ENCODE data around the gene PDE6D.
"Not testable (repeated sequence)": the region's sequence is repeated elsewhere in the genome, so short reads cannot be mapped to it uniquely, and the experiment has no call there.

The PDE6D gene

GRCh38 chr2:231752061-231752460, 29.0 kb downstream of the PDE6D start:
- Histone ChIP-seq H2BK120ac (ENCODE audit: low read depth, low read length) (no peak overlapping the region), H3K4me3 (ENCODE audit: insufficient read depth in 1 of 2, low read depth in 1 of 2, low read length in 2 of 2) (no peak overlapping the region), H3K23ac (ENCODE audit: low read length in 2 of 2) (no peak overlapping the region), H3K79me1 (replicated peaks; ENCODE audit: low read length, poor library complexity, severe bottlenecking) (no peaks in the 10 kb centered on the region), H2BK15ac (ENCODE audit: low read depth, poor library complexity, severe bottlenecking) (no peak overlapping the region), H3K9ac (ENCODE audit: low read length) (no peak overlapping the region), H3K27me3 (ENCODE audit: control insufficient read depth in 1 of 2, insufficient read depth in 1 of 2, low read length in 2 of 2) (no peaks in the 10 kb centered on the region), H2BK5ac (ENCODE audit: low read depth, low read length, poor library complexity, severe bottlenecking) (no peak overlapping the region), H3K4ac (ENCODE audit: low read depth in 1 of 2, low read length in 2 of 2) (no peak overlapping the region), H3K14ac (ENCODE audit: low read length in 2 of 2) (no peak overlapping the region), H3K4me2 (ENCODE audit: low read length, poor library complexity, severe bottlenecking) (no peak overlapping the region), H4K91ac (ENCODE audit: low read length) (no peak overlapping the region), H2AK5ac (ENCODE audit: low read length, severe bottlenecking) (no peak overlapping the region), H4K8ac (ENCODE audit: low read length) (no peak overlapping the region), H3K9me3 (ENCODE audit: control insufficient read depth, low read length) (no peaks in the 10 kb centered on the region), H3K18ac (ENCODE audit: low read depth in 1 of 2, low read length in 2 of 2) (no peak overlapping the region), H3K4me1 (ENCODE audit: control insufficient read depth, insufficient read depth, low read depth, low read length) (no peaks in the 10 kb centered on the region), H2AFZ (ENCODE audit: low read depth, low read length) (no peak overlapping the region), H3K36me3 (ENCODE audit: control insufficient read depth in 1 of 2, insufficient read depth in 2 of 2, low read depth in 1 of 2, low read length in 2 of 2) (peaks cover 0 to 2% of the 10 kb centered on the region in 2 experiments), H2BK12ac (ENCODE audit: low read length in 2 of 2) (no peak overlapping the region), H3K27ac (ENCODE audit: low read length, poor library complexity, severe bottlenecking) (no peak overlapping the region)
- WGBS: 80% methylated on average over 1 of the region's 2 CpGs
- no peak for DNase-seq

DNA sequence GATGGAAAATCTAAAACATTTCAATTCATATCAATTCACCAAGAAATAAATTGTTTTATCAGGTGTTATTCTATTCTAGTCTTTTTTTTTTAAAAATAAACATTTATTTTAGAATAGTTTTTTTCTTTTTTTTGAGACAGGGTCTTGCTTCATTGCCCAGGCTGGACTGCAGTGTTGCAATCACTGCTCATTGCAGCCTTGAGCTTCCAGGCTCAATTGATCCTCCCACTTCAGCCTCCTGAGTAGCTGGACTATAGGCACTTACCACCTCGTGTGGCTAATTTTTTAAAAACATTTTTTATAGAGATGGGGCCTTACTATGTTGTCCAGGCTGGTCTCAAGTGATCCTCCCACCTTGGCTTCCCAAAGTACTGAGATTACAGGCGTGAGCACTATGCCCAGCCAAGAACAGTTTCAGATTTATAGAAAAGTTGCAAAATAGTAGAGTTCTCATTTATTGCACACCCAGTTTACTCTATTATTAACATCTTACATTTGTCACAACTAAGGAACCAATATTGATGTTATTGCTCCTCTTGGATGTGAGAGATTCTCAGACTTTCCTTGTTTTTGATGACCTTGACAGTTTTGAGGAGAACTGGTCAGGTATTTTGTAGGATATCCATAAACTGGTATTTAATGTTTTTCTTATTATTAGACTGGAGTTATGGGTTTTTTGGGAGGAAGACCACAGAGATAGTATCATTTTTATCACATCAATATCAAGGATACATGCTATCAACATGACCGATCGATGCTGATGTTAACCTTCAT, 29.9 kb downstream of the PDE6D start:
- no peak overlapping the region for H2BK5ac ChIP-seq (ENCODE audit: low read depth, low read length, poor library complexity, severe bottlenecking)
- H2AK5ac ChIP-seq (ENCODE audit: low read length, severe bottlenecking): no peak overlapping the region
- H3K36me3 ChIP-seq (ENCODE audit: control insufficient read depth in 1 of 2, insufficient read depth in 2 of 2, low read depth in 1 of 2, low read length in 2 of 2): peaks cover 0 to 2% of the 10 kb centered on the region in 2 experiments
- H3K4me2 ChIP-seq (ENCODE audit: low read length, poor library complexity, severe bottlenecking): no peak overlapping the region
- no peak overlapping the region for H3K18ac ChIP-seq (ENCODE audit: low read depth in 1 of 2, low read length in 2 of 2)
- no peaks in the 10 kb centered on the region for H3K4me1 ChIP-seq (ENCODE audit: control insufficient read depth, insufficient read depth, low read depth, low read length)
- no peak overlapping the region for H3K9ac ChIP-seq (ENCODE audit: low read length)
- no peak overlapping the region for H2BK15ac ChIP-seq (ENCODE audit: low read depth, poor library complexity, severe bottlenecking)
- no peak overlapping the region for H3K23ac ChIP-seq (ENCODE audit: low read length in 2 of 2)
- H2AFZ ChIP-seq (ENCODE audit: low read depth, low read length): no peak overlapping the region
- H3K27me3 ChIP-seq (ENCODE audit: control insufficient read depth in 1 of 2, insufficient read depth in 1 of 2, low read length in 2 of 2): no peaks in the 10 kb centered on the region
- H2BK120ac ChIP-seq (ENCODE audit: low read depth, low read length): no peak overlapping the region
- 76% methylated on average over 2 of the region's 4 CpGs for WGBS
- no peak overlapping the region for H3K4me3 ChIP-seq (ENCODE audit: insufficient read depth in 1 of 2, low read depth in 1 of 2, low read length in 2 of 2)
- H3K9me3 ChIP-seq (ENCODE audit: control insufficient read depth, low read length): no peaks in the 10 kb centered on the region
- H4K91ac ChIP-seq (ENCODE audit: low read length): no peak overlapping the region
- no peak overlapping the region for H3K27ac ChIP-seq (ENCODE audit: low read length, poor library complexity, severe bottlenecking)
- H3K79me1 ChIP-seq (replicated peaks; ENCODE audit: low read length, poor library complexity, severe bottlenecking): no peaks in the 10 kb centered on the region
- DNase-seq: no peak
- no peak overlapping the region for H4K8ac ChIP-seq (ENCODE audit: low read length)
- no peak overlapping the region for H2BK12ac ChIP-seq (ENCODE audit: low read length in 2 of 2)
- no peak overlapping the region for H3K14ac ChIP-seq (ENCODE audit: low read length in 2 of 2)
- no peak overlapping the region for H3K4ac ChIP-seq (ENCODE audit: low read depth in 1 of 2, low read length in 2 of 2)

DNA sequence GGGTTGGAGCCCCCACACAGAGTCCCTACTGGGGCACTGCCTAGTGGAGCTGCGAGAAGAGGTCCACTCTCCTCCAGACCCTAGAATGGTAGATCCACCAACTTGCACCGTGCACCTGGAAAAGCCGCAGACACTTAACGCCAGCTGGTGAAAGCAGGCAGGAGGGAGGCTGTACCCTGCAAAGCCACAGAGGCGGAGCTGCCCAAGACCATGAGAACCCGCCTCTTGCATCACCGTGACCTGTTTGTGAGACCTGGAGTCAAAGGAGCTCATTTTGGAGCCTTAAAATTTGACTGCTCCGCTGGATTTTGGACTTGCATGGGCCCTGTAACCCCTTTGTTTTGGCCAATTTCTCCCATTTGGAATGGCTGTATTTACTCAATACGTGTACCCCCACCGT, 32.1 kb downstream of the PDE6D start:
- H3K79me1 ChIP-seq (replicated peaks; ENCODE audit: low read length, poor library complexity, severe bottlenecking); H4K8ac ChIP-seq (ENCODE audit: low read length); H2AFZ ChIP-seq (ENCODE audit: low read depth, low read length); H3K4me1 ChIP-seq (ENCODE audit: control insufficient read depth, insufficient read depth, low read depth, low read length); H3K18ac ChIP-seq (ENCODE audit: low read depth in 1 of 2, low read length in 2 of 2); H3K23ac ChIP-seq (ENCODE audit: low read length in 2 of 2); H3K4me2 ChIP-seq (ENCODE audit: low read length, poor library complexity, severe bottlenecking); H2BK15ac ChIP-seq (ENCODE audit: low read depth, poor library complexity, severe bottlenecking); H3K27me3 ChIP-seq (ENCODE audit: control insufficient read depth in 1 of 2, insufficient read depth in 1 of 2, low read length in 2 of 2); H3K27ac ChIP-seq (ENCODE audit: low read length, poor library complexity, severe bottlenecking); H2BK5ac ChIP-seq (ENCODE audit: low read depth, low read length, poor library complexity, severe bottlenecking); H2AK5ac ChIP-seq (ENCODE audit: low read length, severe bottlenecking); H3K14ac ChIP-seq (ENCODE audit: low read length in 2 of 2); H3K9ac ChIP-seq (ENCODE audit: low read length); H3K4ac ChIP-seq (ENCODE audit: low read depth in 1 of 2, low read length in 2 of 2); H4K91ac ChIP-seq (ENCODE audit: low read length); H3K36me3 ChIP-seq (ENCODE audit: control insufficient read depth in 1 of 2, insufficient read depth in 2 of 2, low read depth in 1 of 2, low read length in 2 of 2); DNase-seq; H3K9me3 ChIP-seq (ENCODE audit: control insufficient read depth, low read length); H3K4me3 ChIP-seq (ENCODE audit: insufficient read depth in 1 of 2, low read depth in 1 of 2, low read length in 2 of 2); H2BK120ac ChIP-seq (ENCODE audit: low read depth, low read length); H2BK12ac ChIP-seq (ENCODE audit: low read length in 2 of 2): not testable (repeated sequence)
- WGBS: 90% methylated on average over 10 of the region's 10 CpGs

- not testable (repeated sequence) for H2AK5ac ChIP-seq (ENCODE audit: low read length, severe bottlenecking); H3K79me1 ChIP-seq (replicated peaks; ENCODE audit: low read length, poor library complexity, severe bottlenecking); H2BK120ac ChIP-seq (ENCODE audit: low read depth, low read length); H3K27ac ChIP-seq (ENCODE audit: low read length, poor library complexity, severe bottlenecking); H4K91ac ChIP-seq (ENCODE audit: low read length); H3K4me3 ChIP-seq (ENCODE audit: insufficient read depth in 1 of 2, low read depth in 1 of 2, low read length in 2 of 2); H3K9me3 ChIP-seq (ENCODE audit: control insufficient read depth, low read length); H3K14ac ChIP-seq (ENCODE audit: low read length in 2 of 2); H3K4me2 ChIP-seq (ENCODE audit: low read length, poor library complexity, severe bottlenecking); H3K9ac ChIP-seq (ENCODE audit: low read length); H4K8ac ChIP-seq (ENCODE audit: low read length); H3K18ac ChIP-seq (ENCODE audit: low read depth in 1 of 2, low read length in 2 of 2); H3K36me3 ChIP-seq (ENCODE audit: control insufficient read depth in 1 of 2, insufficient read depth in 2 of 2, low read depth in 1 of 2, low read length in 2 of 2); H3K23ac ChIP-seq (ENCODE audit: low read length in 2 of 2); H2AFZ ChIP-seq (ENCODE audit: low read depth, low read length); DNase-seq; H2BK5ac ChIP-seq (ENCODE audit: low read depth, low read length, poor library complexity, severe bottlenecking); H3K4me1 ChIP-seq (ENCODE audit: control insufficient read depth, insufficient read depth, low read depth, low read length); H3K27me3 ChIP-seq (ENCODE audit: control insufficient read depth in 1 of 2, insufficient read depth in 1 of 2, low read length in 2 of 2); H2BK12ac ChIP-seq (ENCODE audit: low read length in 2 of 2); H2BK15ac ChIP-seq (ENCODE audit: low read depth, poor library complexity, severe bottlenecking); H3K4ac ChIP-seq (ENCODE audit: low read depth in 1 of 2, low read length in 2 of 2)
- 91% methylated on average over 6 of the region's 6 CpGs for WGBS
Observed at GRCh38 chr2:231748153-231748896, 32.8 kb downstream of the PDE6D start.

All from mesenchymal stem cell (in vitro differentiated cells and primary cell).